HG03108 (cell line): ENCODE measurements around the gene TMEM9.

ENCODE experiments used
- ATAC-seq: cut with Tn5 transposase; IDR thresholded peaks from one replicate; pipeline ENCODE4 v1.9.1; 2021; ENCODE audit warnings: moderate library complexity; ENCODE audit not compliant: unreplicated experiment

TMEM9 gene

DNA sequence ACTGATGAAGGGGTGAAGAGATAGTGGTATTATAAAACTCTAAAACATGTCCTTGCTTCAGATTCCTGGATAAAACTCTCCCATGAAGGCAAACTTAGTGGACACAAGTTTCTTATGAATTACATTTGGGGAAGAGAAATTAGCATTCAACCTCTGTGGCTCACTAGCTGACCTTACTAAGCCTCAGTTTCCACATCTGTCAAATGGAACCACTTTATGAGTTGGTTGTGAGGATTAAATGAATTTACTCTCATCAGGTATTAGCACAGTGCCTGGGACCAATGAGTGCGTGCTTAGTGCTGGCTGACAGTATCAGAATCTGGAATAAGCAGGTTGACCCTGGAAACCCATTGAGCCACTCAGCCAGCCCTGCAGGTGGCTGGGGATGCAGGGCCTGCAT, 44.6 kb downstream of the TMEM9 start:
- no peak for ATAC-seq

DNA sequence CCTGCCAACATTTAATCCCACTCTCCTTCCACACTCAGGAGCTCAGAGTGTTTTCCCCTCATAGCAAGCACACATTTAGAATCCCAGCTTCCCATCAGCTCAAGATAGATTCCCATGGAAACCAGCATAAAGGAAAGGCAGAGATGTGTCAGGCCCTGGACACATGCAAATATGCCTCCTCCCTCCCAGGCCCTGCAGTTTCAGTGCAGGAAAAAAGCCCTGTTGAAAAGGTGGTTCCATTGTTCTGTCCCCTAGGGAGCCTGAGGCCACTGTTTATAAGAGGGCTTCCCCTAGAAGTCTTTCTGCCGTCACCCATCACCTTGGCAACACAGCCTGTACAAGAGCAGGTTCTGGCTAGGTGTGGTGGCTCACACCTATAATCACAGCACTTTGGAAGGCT, 45.7 kb downstream of the TMEM9 start:
- no peak for ATAC-seq

DNA sequence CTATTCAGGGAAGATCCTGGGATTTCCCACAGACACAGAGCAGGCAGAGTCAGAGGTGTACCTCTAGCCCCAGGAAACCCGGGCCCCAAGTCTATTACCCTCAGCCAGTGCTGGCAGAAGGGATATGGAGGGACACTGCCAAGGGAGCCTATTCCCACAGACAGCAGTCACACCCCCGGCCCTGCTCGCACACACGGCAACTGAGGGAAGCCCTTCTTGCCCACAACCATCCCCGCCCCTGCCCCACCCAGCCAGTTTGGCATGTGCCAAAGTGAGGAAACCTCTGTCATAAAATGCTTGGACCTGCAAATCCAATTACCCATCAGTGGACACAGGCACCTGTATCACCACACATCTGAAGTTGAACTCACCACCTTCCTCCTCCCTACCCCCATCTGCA, 48.6 kb downstream of the TMEM9 start:
- no peak for ATAC-seq

DNA sequence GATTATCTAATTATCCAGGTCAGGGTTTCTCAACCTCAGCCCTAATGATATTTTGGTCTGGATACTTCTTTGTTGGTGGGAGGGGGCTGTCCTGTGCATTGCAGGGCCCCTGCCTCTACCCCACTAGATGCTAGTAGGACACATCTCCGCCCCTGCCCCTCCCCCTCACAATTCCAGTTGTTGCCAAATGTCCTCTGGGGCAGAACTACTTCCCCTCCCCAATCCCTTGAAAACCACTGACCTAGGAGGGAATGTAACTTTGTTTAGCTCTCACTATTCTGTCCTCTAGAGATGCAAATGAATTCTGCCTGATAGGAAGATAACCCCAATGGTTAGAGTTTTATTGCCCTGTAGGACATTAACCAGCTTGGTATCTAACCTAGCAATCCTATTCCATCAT, 50.1 kb downstream of the TMEM9 start:
- no peak for ATAC-seq

DNA sequence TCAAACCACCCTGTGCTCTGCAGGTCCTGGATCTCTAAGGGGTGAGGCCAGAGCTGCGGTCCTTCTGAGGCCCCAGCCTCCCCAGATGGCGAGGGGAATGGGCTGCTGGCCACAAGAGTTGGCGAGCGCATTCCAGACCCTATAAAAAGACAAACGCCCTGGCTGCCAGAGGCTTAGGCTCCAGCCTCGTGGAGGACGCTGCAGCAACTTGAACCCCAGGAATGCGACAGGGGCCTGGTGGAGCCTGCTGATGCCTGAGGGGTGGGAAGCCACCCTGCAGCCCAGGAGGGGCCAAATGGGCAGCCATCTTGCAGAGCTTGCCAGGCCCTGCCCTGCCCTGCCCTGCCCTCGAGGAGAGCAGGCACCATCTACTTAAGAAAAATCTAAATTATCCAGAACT, 50.6 kb downstream of the TMEM9 start:
- no peak for ATAC-seq

DNA sequence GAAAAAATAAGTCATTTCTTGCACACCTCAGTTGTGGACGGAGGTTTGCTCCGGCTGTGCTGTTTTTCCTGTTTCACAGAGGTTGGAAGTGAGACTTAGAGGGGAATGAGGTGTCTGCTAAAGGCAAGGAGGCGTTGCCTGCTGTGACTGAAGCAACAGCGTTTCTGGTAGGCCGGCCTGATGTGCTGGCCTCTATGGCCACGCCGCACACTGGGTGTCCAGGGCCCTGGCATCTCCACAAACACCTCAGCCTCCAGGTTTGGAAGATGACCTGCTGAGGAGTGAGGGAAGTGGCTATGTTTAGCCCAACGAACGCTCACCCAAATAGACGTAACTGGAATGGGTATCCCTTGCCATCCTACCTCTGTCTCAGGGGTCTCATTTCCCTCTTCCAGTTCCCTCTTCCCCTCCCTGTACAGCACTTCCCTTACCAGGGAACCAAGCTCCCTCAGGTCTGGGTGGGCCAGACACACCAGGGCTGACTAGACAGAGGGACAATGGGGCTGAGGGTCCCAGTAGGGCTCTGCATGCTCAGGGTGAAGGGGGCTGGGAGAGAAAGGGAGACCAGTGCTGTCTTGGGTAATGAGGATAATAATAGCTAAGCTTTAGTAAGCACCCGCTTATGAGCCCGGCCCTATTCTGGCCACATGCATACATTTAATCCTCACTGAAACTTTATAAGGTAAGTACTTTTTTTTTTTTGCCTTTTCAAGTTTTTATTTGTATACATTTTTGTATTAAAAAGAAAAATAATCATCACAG, 53.9 kb downstream of the TMEM9 start:
- ATAC-seq = no peak

DNA sequence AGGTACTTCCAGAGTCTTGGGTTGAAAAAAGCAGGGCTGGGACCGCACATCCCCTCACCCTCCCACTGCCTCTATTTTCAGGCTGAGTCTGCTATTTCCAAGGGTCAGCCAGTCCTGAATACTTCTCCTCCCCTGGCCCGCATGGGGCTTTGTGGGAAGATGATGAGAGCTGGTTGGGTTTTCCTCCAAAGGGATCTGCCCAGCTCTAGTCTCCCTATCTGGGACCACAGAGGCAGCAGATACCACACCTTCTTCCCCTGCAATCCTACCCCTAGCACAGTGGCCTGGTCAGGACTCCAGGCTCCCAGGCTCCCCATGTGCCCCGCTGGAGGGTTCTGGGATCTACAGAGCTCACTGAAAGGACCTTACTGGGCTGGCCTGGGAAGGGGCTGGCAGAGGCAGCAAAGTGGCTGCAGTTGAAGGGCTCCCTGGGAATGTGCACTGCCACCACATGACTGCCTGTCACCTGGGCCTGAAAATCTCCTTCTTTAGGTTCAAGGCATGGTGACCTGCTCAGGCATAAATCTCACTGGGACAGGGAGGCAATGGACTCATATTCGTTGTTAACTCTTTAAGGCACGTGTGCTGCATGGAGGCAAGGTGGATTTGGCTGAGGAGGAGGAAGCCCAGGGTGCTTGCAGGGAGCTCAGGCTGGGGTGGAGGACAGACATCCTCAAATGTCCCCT, 55.1 kb downstream of the TMEM9 start:
- no peak for ATAC-seq

DNA sequence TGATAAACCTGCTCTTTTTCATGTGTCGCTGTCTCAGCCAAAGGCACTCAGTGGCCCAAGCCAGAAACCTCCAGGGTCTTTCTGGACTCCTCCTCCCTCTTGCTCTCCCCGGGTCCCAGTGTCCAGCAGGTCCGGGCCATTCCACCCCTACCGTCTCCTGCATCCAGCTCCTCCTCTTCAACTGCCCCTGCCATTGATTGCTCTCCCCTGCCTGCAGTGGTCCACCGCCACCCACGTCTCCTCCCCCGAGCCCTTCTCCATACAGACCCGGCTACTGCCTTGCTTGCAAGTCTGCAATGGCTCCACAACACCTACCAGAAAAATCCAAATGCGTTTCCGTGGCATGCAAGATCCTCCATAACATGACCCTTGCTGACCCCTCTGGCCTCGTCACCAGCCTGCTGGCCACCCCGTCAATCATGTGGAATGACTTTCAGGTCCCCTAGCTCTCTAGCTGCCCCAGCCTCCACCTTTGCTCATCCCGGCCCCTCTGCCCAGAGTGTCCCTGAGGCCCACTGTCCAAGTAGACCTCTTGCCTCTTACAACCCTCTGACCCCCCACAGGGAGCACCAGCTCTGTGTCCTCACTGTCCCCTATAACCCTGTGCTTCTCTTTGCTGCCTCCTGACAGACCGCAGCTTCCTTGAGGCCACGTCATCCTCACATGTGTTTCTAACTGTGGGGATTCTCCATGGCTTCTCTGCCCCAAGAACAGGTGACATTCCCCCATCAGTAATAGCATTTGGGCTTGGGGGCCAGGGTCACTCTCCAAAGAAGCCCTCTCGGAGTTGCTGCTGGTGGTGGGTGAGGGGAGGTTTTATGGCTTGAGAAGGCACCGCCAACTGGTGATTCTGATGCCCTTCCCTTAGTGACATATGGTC, 57.1 kb downstream of the TMEM9 start:
- no peak for ATAC-seq

DNA sequence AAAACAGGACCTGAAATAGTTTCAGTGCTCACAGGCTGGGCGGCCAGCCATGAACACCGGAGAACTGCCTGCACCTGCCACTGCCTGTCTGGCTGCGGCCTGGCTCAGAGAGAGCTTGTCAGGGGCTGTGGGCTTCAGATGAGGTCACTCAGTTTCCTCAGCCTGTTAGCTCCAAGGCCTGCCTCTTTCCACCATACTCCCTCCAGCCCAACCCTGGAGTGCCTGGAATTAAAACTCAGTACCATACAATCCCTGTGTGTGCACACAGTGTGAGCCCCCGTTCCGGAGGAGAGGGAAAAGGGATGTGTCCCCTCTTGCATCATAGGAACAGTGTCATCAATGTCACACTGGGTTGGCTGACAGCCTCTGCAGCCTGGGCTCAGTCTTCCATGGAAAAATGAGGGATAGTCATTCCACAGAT, 58.2 kb downstream of the TMEM9 start:
- no peak for ATAC-seq

DNA sequence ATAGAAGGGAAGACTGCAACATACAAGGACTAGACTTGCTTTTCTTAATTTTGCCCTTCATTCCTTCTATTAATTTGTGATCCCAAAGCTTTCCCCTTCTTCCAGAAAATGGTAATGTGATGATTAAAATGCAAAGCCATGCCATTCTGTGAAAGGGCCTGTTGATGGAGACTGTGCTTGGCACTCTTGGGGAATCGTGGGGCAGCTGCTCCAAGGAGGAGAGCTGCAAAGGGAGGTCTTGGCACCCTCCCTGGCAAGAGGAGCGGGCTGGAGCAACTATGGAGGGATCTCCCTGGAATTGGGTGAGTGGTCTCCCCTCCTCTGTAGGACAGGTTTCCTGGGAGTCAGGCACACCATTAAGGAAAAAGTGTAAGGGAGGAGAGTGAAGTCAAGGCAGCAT, 58.7 kb downstream of the TMEM9 start:
- no peak for ATAC-seq

DNA sequence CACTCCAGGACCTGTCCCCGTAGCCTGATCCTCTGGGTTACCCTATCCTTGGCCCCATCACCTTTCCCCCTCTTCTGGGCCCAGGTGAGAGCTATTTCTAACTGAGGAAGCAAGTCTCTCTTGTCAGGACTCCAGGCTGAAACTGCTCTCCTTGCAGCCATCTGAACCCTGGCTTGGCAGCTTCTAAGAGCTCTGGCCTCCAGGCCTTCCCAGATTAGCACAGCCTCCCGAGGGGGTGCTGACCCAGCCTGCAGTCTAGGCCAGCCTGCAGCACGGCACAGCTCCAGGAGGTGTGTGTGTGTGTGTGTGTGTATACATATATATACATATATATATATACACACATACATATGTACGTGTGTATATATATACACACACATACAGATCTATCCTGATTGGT, 59.4 kb downstream of the TMEM9 start:
- ATAC-seq = no peak

DNA sequence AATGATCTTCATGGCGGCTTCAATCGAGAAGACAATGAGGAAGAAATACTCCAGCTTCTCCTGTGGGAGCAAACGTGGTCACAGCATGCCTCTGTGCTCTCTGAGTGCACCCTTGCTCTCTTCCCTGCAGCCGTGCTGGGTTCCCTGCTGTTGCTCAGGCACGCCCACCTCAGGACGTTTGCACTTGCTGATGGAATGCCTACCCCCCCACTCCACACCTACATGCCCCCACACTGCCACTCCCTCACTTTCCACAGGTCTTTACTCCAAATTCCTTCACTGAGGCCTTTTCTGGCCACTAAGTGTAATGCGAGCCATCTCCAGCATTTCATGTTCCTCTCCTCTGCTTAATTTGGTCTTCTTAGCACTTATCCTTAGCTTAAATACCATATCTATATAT, 60.3 kb downstream of the TMEM9 start:
- no peak for ATAC-seq

DNA sequence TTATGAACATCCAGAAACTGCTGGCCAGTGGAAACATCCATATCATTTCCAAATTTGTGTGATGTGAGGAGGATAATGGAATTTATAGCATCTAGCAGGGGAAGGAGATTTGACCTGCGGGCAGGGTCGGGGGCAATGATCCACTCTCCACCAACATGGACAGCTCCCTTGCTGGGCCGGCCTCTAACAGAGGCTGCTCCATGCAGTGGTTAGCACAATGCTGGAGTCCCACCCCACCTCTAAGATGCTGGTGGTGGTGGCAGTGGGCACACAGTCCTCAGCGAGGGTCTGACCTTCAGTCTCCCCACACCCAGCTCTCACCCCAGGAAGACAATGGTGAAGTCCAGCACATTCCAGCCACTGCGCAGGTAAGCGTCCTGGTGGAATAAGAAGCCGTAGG, 60.7 kb downstream of the TMEM9 start:
- ATAC-seq = no peak

DNA sequence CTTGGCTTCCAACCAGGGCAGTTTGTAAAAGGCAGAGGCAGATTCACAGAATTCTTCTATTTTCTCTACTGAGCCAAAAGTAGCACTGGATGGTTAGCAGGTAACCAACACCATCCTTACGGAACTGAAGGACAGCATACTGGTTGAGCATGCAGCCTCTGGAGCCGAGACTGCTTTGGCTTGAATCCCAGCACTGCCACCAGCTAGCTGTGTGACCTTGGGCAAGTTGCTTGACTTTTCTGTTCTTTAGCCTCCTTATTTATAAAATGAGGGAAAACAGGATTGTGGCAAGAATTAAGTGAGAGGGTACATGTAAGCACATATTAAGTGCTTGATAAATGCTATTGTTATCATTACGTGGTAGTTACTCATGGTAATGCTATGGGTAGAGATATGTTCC, 61.5 kb downstream of the TMEM9 start:
- ATAC-seq = no peak

DNA sequence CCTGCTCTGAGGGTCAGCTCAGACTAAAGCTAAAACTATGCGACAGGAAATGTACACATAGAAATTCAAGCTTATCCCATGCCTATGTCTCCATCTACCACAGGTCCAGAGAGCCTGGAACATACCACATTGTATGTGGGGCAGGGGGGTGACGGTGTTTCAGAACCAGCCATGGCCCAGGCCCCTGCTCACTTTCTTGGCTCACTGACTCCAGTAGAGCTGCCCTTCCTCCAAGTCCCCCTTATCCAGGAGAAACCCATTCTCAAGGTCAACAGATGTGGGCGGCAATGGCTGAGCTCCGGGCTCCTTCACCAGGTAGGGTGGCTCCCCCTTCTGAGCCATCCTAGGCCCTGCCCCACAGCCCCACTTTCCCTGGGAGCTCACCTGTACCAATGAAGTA, 63.0 kb downstream of the TMEM9 start:
- no peak for ATAC-seq

DNA sequence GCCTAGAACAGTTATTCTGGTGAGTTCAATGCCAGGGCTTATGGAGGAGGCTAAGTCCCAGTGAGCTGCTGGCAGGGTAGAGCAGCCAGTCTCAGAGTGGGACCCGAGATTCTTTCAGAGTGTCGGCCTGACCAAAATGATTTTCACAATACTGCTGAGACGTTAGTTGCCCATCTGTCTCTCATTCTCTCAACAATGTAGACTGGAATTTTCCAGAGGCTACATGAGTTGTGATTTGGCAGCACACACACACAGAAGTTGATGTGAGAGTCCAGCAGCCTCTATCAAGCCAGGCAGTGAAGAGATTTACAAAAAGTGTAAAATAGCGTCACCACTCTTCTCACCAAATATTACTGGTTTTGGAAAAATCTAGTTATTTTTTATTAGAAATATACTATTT, 63.7 kb downstream of the TMEM9 start:
- no peak for ATAC-seq

DNA sequence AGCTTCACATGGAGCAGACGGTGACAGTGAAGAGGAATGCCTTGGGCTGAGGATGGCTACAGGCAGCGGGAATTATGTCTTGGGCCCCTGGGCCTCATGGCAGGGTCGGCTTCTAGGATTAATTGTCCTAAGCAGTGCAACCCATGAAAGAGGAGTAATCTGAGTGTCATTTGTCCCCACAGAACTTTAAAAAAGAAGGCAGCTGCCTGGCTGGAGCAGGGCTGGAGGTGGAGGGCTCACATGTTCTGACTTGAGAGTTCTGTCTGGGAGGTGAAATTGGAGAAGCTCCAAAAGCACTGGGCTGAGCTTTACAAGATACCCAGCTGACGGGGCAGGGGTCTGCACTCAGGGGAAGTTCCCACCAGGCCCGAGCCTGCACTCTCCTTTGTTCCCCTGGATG, 64.7 kb downstream of the TMEM9 start:
- no peak for ATAC-seq

DNA sequence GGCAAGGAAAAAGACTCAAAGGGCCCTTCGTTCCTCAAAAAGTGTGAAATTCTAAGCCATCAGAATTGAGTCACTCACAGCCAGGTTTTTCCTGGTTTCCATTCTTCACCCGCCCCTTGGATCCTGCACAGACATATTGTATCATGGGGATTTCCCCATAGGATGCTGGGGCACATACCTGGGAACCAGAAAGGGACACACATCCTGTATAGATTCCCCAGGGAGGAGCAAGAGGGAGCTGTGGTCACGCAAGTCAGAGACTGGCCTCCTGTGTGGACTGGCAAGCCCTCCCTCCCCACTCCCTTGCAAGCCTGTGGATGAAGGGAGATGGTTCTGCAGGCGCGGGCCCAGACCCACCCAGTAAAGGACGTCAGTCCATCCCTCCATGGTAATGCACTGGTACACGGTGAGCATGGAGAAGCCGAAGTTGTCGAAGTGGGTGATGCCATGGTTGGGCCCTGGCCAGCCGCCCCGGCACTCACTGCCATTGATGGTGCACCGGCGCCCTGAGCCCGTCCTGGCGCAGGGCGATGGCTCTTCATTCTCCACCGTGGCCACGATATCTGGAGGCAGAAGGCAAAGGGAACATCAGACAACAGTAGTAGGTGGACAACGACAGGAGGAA, 65.3 kb downstream of the TMEM9 start:
- ATAC-seq = no peak

DNA sequence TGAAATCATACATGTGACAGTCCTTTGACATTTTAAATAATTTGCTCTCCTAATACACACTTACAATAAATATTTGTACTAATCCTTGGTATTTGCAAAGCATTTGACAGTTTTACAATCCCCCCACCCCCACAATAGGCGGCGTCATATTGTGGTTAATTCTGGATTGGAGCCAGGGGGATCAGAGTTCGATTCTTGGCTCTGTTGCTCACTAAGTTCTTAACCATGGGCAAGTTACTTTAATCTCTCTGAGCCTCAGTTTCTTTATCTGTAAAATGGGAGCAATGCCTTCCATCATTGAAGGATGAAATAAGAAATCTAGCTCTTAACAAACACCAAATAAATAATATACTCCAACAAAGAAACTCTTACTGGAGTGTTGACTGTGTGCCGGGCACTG, 65.9 kb downstream of the TMEM9 start:
- no peak for ATAC-seq

DNA sequence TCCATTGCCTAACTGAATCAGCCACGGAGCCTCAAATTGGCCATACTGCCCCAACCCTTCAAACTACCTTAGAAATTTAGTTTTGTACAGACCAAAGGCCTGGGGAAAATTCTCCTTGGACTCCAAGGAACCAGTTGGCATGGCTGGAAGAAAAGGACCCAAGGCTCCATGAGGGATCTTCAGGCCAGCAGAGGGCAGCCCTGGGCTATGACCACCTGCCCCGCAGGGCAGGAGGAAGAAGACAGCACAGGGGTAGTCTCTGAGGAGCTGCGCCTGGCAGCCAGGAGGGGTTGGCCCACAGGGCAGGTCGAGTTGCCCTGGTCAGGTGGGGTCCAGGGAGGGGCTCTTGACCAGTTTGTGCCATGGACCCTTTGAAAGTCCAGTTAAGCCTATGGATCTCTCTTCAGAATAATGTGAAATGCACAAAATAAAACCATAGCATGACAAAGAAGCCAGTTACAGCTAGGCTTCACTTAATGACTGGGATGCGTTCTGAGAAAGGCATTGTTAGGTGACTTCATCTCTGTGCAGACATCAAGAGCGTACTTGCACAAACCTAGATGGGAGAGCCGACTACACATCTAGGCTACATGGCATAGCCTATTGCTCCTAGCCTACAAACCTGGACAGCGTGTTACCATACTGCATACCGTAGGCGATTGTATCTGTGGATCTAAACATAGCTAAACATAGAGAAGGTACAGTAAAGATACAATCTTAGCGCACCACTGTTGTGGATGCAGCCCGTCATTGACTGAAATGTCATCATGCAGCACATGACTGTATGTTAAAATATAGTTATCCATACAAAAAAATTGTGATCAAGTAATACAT, 68.2 kb downstream of the TMEM9 start:
- ATAC-seq = no peak
